Kidney glomerular epithelial cell (primary cell): Measurements from ENCODE around the gene TRAM2.
A peak's percentile ranks its signal among the peaks of the same experiment; 100 is the strongest.
"Not testable (repeated sequence)": the region's sequence is repeated elsewhere in the genome, so short reads cannot be mapped to it uniquely, and the experiment has no call there.

Experiments used
- DNase-seq: peaks from one replicate; lab custom pipeline; 2025; lab: John Stamatoyannopoulos, UW

TRAM2 gene

DNA sequence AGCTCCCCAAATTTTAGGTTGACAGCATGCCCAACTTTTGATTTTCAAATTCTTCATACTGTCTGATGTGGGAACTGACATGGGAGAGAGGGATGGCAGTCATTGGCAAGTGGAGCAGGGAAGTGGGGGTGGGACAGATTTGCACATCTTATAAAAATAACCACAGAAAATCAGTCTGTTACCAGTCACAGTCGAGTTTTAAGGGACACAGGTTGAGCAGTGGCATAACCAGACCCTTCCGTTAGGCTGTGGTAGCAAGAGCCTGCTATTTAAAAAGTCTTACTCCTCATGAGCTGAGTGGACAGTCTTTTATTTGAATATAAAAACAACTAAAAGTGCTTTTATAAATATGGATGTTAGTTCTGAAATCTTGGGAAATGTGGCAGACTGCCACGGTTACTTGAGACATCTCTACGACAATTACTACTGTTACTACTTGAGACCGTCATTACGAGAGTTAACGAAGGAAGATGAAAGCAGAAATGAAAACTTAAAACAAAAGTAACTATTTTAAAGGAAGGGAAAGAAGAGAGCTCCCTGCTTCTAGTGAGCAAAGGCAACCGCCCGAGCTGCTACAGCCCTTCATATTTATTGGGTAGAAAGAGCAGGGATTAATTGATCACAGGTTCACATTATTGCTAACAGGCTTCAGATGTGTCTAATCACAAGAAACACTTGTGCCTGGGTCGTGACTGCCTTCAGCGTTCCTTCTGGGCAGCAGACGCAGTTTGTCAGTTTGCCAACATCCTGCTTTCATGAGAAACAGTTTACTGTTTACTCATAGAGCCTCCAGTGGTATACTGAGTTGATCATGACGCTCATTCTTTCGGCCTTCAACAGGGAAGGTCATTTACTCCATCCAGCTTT lies 85.4 kb downstream of the TRAM2 start:
- DNase-seq: no peak

DNA sequence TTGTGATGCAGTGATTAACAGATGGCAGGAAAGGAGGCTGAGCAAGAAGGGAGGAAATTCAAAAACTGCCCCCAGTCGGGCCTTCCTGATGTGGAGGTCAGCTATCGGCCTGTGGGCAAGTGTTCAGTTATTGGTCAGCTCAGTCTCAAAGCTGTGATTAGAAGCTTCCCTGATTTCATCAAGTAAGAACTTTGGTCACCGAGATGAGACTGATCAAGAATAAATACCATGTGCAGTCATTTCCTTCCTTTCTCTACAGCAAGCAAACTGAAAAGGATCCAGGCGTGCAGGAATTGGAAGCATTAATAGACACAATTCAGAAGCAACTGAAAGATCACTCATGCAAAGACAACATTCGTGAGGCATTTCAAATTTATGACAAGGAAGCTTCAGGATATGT lies 87.0 kb downstream of the TRAM2 start:
- no peak for DNase-seq

DNA sequence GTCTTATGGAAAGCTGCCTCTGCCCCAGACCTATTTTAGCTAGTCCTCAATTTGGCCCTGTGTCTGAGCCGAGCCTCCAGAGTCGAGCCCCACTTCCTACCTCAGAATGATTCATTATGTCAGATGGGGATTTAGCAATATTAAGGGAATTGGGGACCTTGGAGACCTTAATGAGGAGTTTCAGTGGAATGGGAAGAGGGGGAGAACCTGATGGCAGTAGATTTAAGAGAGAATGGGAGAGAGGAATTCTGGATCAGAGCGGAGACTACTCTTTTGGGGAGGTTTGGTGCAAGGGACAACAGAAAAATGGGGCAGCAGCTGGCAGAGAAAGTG lies 93.2 kb downstream of the TRAM2 start:
- DNase-seq: no peak

DNA sequence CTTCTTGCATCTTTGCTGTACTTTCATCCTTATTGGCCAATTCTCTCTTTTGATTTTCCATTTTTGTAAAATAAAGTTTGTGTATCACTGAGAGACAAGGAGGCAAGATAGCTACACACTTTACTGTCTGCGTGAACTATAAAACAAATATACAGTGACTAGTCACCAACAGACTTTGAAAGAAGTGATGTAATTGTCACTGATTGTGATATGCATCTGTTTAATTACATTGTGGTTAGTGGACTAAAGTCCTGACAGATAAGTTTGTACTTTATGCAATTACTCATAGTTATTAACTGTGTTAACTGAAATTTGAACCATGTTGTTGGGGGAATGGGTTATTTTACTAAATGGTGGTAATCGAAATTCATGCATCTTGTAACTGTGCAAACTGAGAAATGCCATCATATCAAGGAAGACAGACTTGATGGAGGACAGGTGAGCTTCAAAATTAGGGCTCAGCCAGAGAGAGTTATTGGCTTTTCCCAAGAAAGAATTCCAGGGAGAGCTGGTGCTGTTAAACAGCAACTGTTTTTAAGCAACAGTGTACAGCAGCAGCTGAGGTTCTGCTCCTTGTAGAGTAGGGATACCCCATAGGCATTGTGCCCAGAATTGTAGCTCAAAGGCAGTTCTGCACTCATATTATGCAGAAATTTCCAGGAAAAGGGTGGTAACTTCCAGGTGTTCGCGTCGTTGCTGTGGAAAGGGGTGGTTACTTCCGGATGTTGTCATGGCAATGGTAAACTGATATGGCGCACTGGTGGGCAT lies 93.8 kb downstream of the TRAM2 start:
- DNase-seq: no peak

DNA sequence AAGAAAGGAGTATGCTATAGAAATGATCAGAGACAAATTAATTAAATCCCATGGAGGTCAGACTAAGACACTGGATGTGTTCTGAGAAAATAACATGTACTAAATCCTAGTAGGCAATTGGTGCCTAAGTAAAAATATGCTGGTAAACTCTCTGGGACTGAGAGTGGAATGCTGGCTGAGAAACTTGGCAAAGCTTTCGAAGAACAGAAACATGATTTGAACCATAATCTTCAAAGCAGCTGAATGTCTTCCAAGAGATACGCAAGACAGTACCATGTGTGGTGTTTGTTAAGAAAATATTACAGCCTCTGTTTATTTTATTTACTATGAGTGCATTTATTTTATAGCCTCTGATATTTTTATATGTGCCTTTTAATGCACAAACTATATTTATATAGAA lies 101.6 kb downstream of the TRAM2 start:
- no peak for DNase-seq

DNA sequence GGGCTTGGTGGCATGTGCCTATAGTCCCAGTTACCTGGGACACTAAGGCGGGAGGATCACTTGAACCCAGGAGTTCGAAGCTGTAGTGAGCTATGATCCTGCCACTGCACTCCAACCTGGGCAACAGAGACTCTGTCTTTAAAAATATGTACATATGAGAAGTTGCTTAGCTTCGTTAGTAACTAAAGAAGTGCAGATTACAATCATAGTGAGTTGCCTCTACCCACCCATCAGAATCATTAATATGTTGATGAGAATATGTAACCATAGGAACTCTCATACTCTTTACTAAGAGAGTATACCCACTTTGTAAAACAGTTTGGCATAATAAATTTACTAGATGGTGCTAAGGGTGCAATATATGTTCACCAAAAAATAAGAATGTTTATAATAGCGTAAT lies 102.7 kb downstream of the TRAM2 start:
- no peak for DNase-seq

DNA sequence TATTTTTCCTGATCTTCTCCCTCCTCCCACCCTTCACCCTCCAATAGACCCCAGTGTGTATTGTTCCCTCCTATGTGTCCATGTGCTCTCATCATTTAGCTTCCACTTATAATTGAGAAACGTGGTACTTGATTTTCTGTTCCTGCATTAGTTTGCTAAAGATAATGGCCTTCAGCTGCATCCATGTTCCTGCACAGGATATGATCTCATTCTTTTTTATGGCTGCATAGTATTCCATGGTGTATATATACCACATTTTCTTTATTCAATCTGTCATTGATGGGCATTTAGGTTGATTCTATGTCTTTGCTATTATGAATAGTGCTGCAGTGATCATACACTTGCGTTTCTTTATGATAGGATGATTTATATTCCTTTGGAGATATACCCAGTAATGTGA lies 115.7 kb downstream of the TRAM2 start:
- not testable (repeated sequence) for DNase-seq

DNA sequence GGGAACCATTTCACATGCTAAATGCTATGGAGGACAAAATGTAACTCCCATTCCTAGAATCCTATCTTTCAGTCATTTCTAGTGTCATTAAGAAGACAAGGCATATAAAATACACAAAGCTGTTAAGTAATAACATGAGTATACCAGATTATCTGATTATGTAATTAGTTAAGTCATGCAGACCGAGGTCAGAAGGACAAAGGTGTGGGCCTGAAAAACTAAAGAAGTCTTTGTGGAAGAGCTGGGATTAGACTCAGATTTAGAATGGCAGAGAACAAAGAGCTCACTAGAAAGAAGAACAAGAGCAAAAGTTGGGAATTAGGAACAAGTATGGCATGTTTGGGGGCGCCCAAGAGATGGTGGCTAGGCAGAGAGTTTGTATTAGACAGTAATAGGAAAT lies 119.8 kb downstream of the TRAM2 start:
- no peak for DNase-seq

DNA sequence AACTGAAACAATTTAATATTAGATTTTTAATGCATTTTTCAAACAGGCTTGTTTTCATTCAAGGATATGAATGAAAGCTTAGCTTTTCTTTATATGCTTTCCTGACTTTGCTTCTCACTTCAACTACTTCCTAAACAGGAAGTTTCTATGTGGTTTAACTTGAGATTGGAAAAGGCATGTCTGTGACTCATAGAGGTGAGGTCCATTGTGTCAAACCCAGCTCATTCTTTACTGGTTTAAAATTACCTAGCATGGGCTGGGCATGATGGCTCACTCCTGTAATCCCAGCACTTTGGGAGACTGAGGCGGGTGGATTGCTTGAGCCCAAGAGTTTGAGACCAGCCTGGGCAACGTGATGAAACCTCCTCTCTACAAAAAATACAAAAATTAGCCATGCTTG lies 122.3 kb downstream of the TRAM2 start:
- DNase-seq: peak; percentile 80
